Measurements from ENCODE around the gene GRB7.

The GRB7 gene

GRCh38 chr17:39772987-39773934 lies 35.5 kb downstream of the GRB7 start:
- H3K36me3 Mint-ChIP-seq, result peaks cover 57 to 78% of the 10 kb centered on the region in 2 donors
- H3K4me3 Mint-ChIP-seq, result peak overlapping the region; percentile 32 to 71
- H3K27me3 Mint-ChIP-seq, result no peaks in the 10 kb centered on the region
- DNase-seq, result no peak
- H3K27ac Mint-ChIP-seq, result peak overlapping the region; percentile 91
- H3K4me1 Mint-ChIP-seq, result peaks cover 54 to 91% of the 10 kb centered on the region in 2 donors
- peaks cover 0 to 3% of the 10 kb centered on the region in 2 donors for H3K9me3 Mint-ChIP-seq
- ATAC-seq (replicated peaks), result no peak

DNA sequence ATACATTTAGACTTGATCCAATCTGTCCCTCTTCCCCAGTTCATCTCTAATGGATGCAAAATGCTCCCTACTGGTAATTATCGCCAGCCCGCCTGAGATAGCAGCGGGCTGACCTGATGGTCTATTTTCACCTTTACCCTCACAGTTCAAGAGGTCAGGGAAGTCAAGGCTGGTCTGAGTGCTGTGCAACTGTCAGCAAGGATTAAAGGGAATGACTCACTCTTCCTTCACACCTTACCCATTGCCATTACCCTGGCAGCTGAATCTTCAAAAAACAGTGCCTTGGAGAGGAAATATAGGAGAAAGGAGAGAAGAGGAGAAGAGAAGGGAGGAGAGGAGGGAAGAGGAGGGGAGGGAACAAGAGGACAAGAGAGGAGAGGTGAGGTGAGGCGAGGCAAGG lies 36.3 kb downstream of the GRB7 start:
- Mint-ChIP-seq H3K4me3 (peak overlapping the region; percentile 35 to 67), H3K27me3 (no peaks in the 10 kb centered on the region), H3K9me3 (peaks cover 0 to 3% of the 10 kb centered on the region in 2 donors), H3K4me1 (peaks cover 49 to 90% of the 10 kb centered on the region in 2 donors), H3K36me3 (peaks cover 51 to 72% of the 10 kb centered on the region in 2 donors), H3K27ac (peak overlapping the region; percentile 83)
- no peak for DNase-seq
- no peak for ATAC-seq (replicated peaks)

DNA sequence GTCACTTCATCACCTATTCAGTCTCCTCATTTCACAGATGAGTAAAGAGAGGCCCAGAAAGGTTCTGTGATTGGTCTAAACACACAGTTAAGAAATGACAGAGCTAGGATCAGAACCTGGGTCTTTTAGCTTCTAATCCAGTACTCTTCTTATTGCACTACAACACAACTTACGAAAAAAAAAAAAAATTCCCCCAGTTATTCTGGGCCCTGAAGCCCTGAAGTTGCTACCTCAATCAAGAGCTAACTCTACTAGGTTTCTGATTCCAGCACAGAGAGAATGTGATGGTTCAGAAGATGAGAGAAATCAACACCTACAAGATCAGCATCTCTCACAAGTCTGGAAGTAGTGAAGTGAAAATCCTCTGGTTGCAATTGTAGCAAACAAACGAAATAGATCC lies 37.3 kb downstream of the GRB7 start:
- Mint-ChIP-seq H3K27me3 (no peaks in the 10 kb centered on the region), H3K4me3 (peak overlapping the region; percentile 44 to 86)

GRCh38 chr17:39776252-39776651 lies 38.5 kb downstream of the GRB7 start:
- no peak for ATAC-seq (replicated peaks)
- H3K9me3 Mint-ChIP-seq, result peaks cover 0 to 3% of the 10 kb centered on the region in 2 donors
- peaks cover 36 to 82% of the 10 kb centered on the region in 2 donors for H3K4me1 Mint-ChIP-seq
- H3K27ac Mint-ChIP-seq, result peak overlapping the region; percentile 93
- peak overlapping the region; percentile 70 to 86 for H3K4me3 Mint-ChIP-seq
- no peak for DNase-seq
- no peaks in the 10 kb centered on the region for H3K27me3 Mint-ChIP-seq
- peaks cover 49 to 65% of the 10 kb centered on the region in 2 donors for H3K36me3 Mint-ChIP-seq

More for the DNA sequence above, 37.3 kb downstream of the GRB7 start:
- Mint-ChIP-seq H3K27ac (peak overlapping the region; percentile 93), H3K36me3 (peaks cover 49 to 69% of the 10 kb centered on the region in 2 donors), H3K4me1 (peaks cover 44 to 85% of the 10 kb centered on the region in 2 donors), H3K9me3 (peaks cover 0 to 3% of the 10 kb centered on the region in 2 donors)
- DNase-seq, result no peak
- peak; percentile 12 to 28 for ATAC-seq (replicated peaks)

DNA sequence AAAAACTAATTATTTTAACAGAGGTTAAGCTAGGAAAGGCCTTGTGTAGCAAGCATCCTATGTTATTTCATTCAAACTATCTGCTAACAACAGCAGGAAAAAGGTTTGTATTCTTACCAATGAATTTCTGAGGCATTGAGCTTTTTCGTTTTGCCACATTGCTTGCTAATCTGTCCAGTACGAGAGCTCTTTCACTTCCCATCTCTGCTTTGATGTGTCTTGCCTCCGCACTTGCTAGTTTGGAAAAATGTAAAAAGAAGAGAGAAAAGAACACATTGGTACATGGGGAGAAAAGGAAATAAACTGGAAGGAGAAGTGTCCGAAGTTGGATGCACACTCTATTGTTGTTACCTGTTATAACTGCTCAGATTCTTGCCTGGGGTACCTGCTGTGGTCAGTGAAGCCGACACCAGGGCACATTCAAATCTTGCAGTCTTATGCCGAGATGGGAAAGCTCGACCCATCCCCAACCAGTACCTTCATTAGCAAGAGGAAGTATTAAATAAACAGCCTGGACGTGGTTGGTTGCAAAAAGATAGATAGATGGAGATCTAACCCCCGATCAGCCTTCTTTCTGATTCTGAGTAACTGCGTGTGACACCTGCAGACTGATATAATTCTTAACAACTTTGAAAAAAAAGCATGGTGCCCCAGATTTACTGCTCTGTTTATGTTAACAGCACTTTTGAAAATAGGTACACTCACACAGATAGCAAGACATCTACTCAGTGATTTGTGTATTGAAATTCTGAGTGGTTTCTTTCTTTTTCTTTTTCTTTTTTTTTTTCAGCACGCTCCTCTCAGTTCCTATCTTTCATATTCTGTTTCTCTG lies 40.0 kb downstream of the GRB7 start:
- ATAC-seq (replicated peaks), result peak; percentile 78 to 87
- Mint-ChIP-seq H3K4me1 (peaks cover 38 to 82% of the 10 kb centered on the region in 2 donors), H3K4me3 (peak overlapping the region; percentile 80 to 86), H3K27me3 (no peaks in the 10 kb centered on the region), H3K36me3 (peaks cover 45 to 65% of the 10 kb centered on the region in 2 donors), H3K27ac (peak overlapping the region; percentile 38), H3K9me3 (no peaks in the 10 kb centered on the region)
- no peak for DNase-seq

DNA sequence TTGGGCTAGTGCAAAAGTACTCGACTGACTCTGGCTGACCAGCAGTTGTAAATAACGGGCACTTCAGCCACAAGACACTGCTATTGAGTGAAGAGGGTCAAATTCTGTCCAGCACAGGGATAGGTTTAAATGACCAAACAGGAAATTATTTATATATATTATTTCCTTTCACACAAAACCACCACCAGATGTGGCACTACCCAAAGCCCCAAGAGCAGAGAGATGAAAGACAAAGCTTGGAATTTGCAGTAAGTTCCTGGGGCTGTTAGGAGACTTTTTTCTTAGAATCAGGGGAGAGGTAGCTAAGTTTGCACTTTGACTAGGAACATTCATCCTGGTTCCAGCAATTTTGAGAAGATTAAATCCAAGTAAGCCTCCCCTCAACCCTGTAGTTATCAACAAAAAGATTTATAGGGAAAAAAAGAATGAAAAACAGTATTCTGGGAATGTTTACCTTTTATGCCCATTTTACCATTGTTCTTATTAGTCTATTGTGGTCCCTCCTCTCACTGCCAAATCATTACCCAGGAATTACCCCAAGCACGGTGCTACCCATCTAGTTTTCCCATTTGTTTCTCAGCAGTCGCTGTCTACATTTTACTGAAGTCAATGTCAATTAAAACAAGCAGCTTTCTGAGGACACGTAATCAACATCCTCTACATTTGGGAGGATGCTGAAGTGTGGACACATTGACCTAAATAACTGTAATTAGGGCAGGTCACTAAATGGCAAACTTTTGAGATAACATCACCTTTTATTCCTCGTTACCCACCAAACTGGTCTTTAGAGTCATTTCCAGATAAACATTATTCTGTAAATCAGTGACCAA lies 43.5 kb downstream of the GRB7 start:
- H3K4me3 Mint-ChIP-seq, result no peak overlapping the region
- H3K36me3 Mint-ChIP-seq, result peaks cover 43 to 66% of the 10 kb centered on the region in 2 donors
- ATAC-seq (replicated peaks), result no peak

DNA sequence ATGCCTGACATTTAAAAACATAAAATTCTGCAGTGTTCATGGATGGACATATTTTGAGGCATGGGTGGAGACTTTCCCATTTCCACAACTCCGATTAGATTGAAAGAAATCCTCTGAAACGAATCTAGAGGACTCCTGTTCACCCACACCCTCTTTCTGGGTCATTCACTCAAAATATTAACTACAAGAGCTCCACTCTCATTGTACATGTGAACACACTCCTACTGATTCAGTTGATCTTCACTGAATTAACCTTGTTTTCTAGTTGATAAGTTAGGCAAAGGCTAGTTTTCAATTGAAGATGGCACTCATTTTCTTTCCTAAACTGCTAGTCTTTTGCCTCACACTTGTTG lies 44.1 kb downstream of the GRB7 start:
- Mint-ChIP-seq H3K36me3 (peaks cover 39 to 64% of the 10 kb centered on the region in 2 donors), H3K4me1 (peaks cover 31 to 79% of the 10 kb centered on the region in 2 donors), H3K27ac (peak overlapping the region; percentile 83), H3K27me3 (no peaks in the 10 kb centered on the region), H3K9me3 (no peaks in the 10 kb centered on the region), H3K4me3 (no peak overlapping the region)
- ATAC-seq (replicated peaks), result no peak
- no peak for DNase-seq

More for the DNA sequence above, 43.5 kb downstream of the GRB7 start:
- Mint-ChIP-seq H3K9me3 (no peaks in the 10 kb centered on the region), H3K27me3 (no peaks in the 10 kb centered on the region), H3K4me1 (peaks cover 31 to 79% of the 10 kb centered on the region in 2 donors), H3K27ac (peak overlapping the region; percentile 70)
- DNase-seq, result no peak

DNA sequence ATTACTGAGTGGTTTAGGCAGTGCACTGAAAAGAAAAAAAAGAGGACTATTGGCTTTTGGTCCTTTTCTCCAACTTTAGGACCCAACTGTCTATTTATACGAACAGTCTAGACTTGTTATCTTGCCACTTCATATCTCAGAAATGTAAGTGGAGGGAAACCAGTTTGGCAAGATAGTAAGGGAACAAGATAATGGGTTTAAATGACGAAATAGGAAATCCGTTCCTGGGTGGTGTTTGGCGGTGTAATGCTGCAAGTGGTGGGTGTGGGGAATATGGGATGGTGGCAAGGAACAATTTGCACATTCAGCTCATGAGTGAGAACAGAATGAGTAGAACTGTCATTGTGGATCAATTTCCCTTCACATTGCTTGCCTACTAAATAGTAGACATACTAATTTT lies 44.7 kb downstream of the GRB7 start:
- Mint-ChIP-seq H3K27ac (peak overlapping the region; percentile 53), H3K36me3 (peaks cover 45 to 66% of the 10 kb centered on the region in 2 donors), H3K4me1 (peaks cover 37 to 84% of the 10 kb centered on the region in 2 donors), H3K27me3 (no peaks in the 10 kb centered on the region), H3K4me3 (no peak overlapping the region), H3K9me3 (no peaks in the 10 kb centered on the region)
- DNase-seq (no peak), ATAC-seq (replicated peaks) (no peak)

DNA sequence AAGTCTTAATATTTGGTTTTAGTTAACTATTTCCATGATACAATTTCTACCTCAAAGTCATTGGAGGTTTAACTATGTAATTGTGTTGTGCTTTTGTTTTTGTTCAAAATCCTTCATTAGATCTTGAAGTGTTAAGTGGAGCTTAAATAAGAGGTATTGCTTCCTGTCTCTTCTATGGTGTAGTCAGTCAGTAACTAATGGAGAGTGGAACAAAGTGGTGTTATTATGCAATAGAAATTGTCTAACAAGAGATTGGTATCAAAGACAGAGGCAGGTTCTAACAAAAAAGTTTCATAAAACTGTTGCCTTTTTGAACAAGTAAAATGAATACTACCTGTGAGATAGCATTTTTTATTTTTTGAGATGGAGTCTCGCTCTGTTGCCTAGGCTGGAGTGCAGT lies 45.2 kb downstream of the GRB7 start:
- H3K9me3 Mint-ChIP-seq, result no peaks in the 10 kb centered on the region
- H3K4me1 Mint-ChIP-seq, result peaks cover 37 to 84% of the 10 kb centered on the region in 2 donors
- peak overlapping the region in 1 of 2 donors; percentile 10 for H3K4me3 Mint-ChIP-seq
- no peaks in the 10 kb centered on the region for H3K27me3 Mint-ChIP-seq
- no peak for ATAC-seq (replicated peaks)
- DNase-seq, result no peak
- H3K36me3 Mint-ChIP-seq, result peaks cover 46 to 68% of the 10 kb centered on the region in 2 donors
- H3K27ac Mint-ChIP-seq, result peak overlapping the region; percentile 53

DNA sequence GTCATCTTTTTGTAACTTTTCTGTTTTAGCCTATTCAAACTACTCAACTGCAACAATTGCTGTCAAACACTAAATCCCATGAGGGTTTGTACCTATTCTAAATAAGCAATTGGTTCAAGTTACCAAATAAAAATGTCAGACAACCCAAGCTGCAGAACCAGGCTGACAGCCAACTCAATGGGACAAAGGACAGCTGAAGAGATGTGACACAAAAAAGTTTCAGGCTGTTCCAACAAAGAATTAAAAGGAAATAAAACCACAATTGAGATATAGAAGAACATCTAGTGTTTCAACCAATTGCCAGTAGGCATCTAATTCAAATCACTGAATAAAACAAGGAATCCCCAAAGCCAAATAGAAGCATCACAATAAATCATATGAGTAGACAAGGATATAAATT lies 49.3 kb downstream of the GRB7 start:
- ATAC-seq (replicated peaks) (no peak), DNase-seq (no peak)
- H3K4me1 Mint-ChIP-seq, result peaks cover 39 to 74% of the 10 kb centered on the region in 2 donors
- H3K4me3 Mint-ChIP-seq, result peak overlapping the region in 1 of 2 donors; percentile 19
- H3K36me3 Mint-ChIP-seq, result peaks cover 63 to 82% of the 10 kb centered on the region in 2 donors
- no peak overlapping the region for H3K27ac Mint-ChIP-seq
- H3K27me3 Mint-ChIP-seq, result no peaks in the 10 kb centered on the region
- H3K9me3 Mint-ChIP-seq, result no peaks in the 10 kb centered on the region

DNA sequence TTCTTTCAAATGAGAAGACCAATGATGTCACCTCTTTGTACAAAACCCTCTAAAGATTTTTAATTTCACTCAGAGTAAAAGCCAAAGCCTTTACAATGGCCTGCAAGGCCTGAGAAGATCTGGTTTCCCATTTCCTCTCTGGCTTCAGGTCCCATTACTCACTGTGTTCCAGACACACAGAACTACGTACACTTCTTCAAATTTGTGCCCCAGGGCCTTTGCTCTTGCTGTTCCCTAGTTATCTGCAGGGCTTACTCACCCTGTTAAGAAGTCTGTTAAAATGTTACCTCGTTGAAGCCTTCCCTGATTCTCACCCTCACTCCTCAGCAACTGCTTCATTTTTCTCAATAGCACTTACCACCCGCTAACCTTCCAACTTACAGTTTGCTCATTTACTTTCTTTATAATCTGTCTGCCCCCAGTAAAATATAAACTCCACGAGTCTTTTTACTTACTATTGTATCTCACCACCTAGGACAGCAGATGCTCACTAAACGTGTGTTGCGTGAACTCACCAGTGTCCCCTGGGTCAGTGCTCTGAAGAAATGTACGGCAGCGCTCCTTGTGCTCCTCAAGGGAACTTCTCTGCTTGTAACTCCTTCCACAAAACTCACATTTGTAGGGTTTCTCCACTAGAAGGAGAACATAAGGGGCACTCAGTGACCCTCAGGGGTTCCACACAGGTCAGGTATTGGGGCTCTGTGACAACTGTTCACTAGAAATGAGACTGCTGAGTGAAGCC lies 50.2 kb downstream of the GRB7 start:
- peaks cover 39 to 74% of the 10 kb centered on the region in 2 donors for H3K4me1 Mint-ChIP-seq
- H3K36me3 Mint-ChIP-seq, result peaks cover 60 to 82% of the 10 kb centered on the region in 2 donors
- peak overlapping the region; percentile 10 for H3K27ac Mint-ChIP-seq
- no peak for ATAC-seq (replicated peaks)
- no peaks in the 10 kb centered on the region for H3K9me3 Mint-ChIP-seq
- no peaks in the 10 kb centered on the region for H3K27me3 Mint-ChIP-seq
- no peak for DNase-seq
- peak overlapping the region in 1 of 2 donors; percentile 14 for H3K4me3 Mint-ChIP-seq

- Mint-ChIP-seq H3K4me3 (peak overlapping the region; percentile 51 to 70), H3K36me3 (peaks cover 48 to 65% of the 10 kb centered on the region in 2 donors), H3K27me3 (no peaks in the 10 kb centered on the region), H3K27ac (peak overlapping the region; percentile 91), H3K9me3 (no peaks in the 10 kb centered on the region), H3K4me1 (peaks cover 43 to 77% of the 10 kb centered on the region in 2 donors)
- DNase-seq, result peak; percentile 39
- ATAC-seq (replicated peaks), result peak; percentile 58 to 59
Observed at GRCh38 chr17:39791111-39791992, 53.6 kb downstream of the GRB7 start.

Data from stimulated activated naive B cell treated with anti-CD40 and anti-IgM and Interleukin-4, amounts not matched to agents 10 μg/mL and 1 μg/mL and 100 μg/mL, for 72 hours (primary cell).